Measurements from ENCODE around the gene KCNMB1.

The KCNMB1 gene

GRCh38 chr5:170388818-170389549 lies at the start of gene KCNMB1:
Gene KCNMB1, minus strand, starts transcription at chr5:170389367. Its CDS starts 3,920 bp downstream, at chr5:170385447.
- no peak for DNase-seq

- no peak for DNase-seq
Measured at GRCh38 chr5:170438581-170438980, 49.4 kb upstream of the KCNMB1 start.

GRCh38 chr5:170437621-170438375 lies 48.6 kb upstream of the KCNMB1 start:
- no peak for DNase-seq

GRCh38 chr5:170436335-170436734 lies 47.2 kb upstream of the KCNMB1 start:
- peak; percentile 75 for DNase-seq

GRCh38 chr5:170434966-170435605 lies 45.9 kb upstream of the KCNMB1 start:
- DNase-seq: peak; percentile 67

- DNase-seq: no peak
Measured at GRCh38 chr5:170432669-170433068, 43.5 kb upstream of the KCNMB1 start.

- no peak for DNase-seq
Measured at GRCh38 chr5:170431571-170431970, 42.4 kb upstream of the KCNMB1 start.

- DNase-seq: no peak
Measured at GRCh38 chr5:170430866-170431437, 41.8 kb upstream of the KCNMB1 start.

GRCh38 chr5:170430256-170430655 lies 41.1 kb upstream of the KCNMB1 start:
- no peak for DNase-seq

- peak; percentile 15 for DNase-seq
Measured at GRCh38 chr5:170429014-170429413, 39.8 kb upstream of the KCNMB1 start.

GRCh38 chr5:170427672-170428236 lies 38.6 kb upstream of the KCNMB1 start:
- DNase-seq: peak; percentile 43

- DNase-seq: no peak
Measured at GRCh38 chr5:170426786-170427185, 37.6 kb upstream of the KCNMB1 start.

GRCh38 chr5:170426149-170426767 lies 37.1 kb upstream of the KCNMB1 start:
- DNase-seq: peak; percentile 64

GRCh38 chr5:170425731-170426130 lies 36.6 kb upstream of the KCNMB1 start:
- no peak for DNase-seq

GRCh38 chr5:170424629-170425028 lies 35.5 kb upstream of the KCNMB1 start:
- no peak for DNase-seq

- no peak for DNase-seq
Measured at GRCh38 chr5:170423692-170424091, 34.5 kb upstream of the KCNMB1 start.

GRCh38 chr5:170421826-170422225 lies 32.7 kb upstream of the KCNMB1 start:
- DNase-seq: no peak

- peak; percentile 64 for DNase-seq
Measured at GRCh38 chr5:170420806-170421412, 31.7 kb upstream of the KCNMB1 start.

GRCh38 chr5:170419643-170420042 lies 30.5 kb upstream of the KCNMB1 start:
- no peak for DNase-seq

- DNase-seq: no peak
Measured at GRCh38 chr5:170418736-170419135, 29.6 kb upstream of the KCNMB1 start.

- no peak for DNase-seq
Measured at GRCh38 chr5:170416526-170416925, 27.4 kb upstream of the KCNMB1 start.

GRCh38 chr5:170414786-170415185 lies 25.6 kb upstream of the KCNMB1 start:
- no peak for DNase-seq
